Right atrium auricular region (tissue), 2 donors: ENCODE results near the gene LAMB1. TPM values are rescaled to one million over a fixed set of nuclear protein-coding genes. Genes with fewer than 3 reads are reported as not detected.
"Not testable (repeated sequence)": the region's sequence is repeated elsewhere in the genome, so short reads cannot be mapped to it uniquely, and the experiment has no call there.

Experiments
- DNase-seq: peaks from one replicate; pipeline ENCODE4 v3.0.0-alpha.2; 2019; ENCODE audit warnings: low spot score
- H3K27ac ChIP-seq, 2 donors: fragments of 200-600 bp; sonication (generic); 1 replicate in 1 of 2; 2 replicates in 1 of 2; pipeline ENCODE4 v1.5.1; 2016 to 2019
- H3K27me3 ChIP-seq, 2 donors: fragments of 200-600 bp; sonication (generic); one replicate each; pipeline versions ENCODE4 v1.5.1 to v1.6.0; 2017 to 2019
- H3K36me3 ChIP-seq: fragments of 200-600 bp; sonication (generic); one replicate; pipeline ENCODE4 v1.5.1; 2016
- H3K4me1 ChIP-seq, 2 donors: fragments of 200-600 bp; sonication (generic); one replicate each; pipeline versions ENCODE4 v1.5.1 to v1.6.0; 2017 to 2019
- H3K4me3 ChIP-seq, 2 donors: fragments of 200-600 bp; sonication (generic); 1 replicate in 1 of 2; 2 replicates in 1 of 2; pipeline ENCODE4 v1.5.1; 2017 to 2019; ENCODE audit warnings: mild to moderate bottlenecking in 1 of 2, moderate library complexity in 1 of 2
- H3K9me3 ChIP-seq, 2 donors: fragments of 200-600 bp; sonication (generic); one replicate each; pipeline ENCODE4 v1.5.1; 2019
- total RNA-seq, 2 donors: library from RNA; depleted of rRNA; stranded (reverse); fragments of >200 nt; gene quantifications; one replicate each; pipeline ENCODE4 v1.1.0, GENCODE V29; 2016
- TF ChIP-seq, protein P1 (sequence below), 2 donors: fragments of 200-600 bp; sonication (generic); IDR thresholded peaks; one replicate each; pipeline ENCODE4 v1.5.1; 2019; ENCODE audit warnings: antibody characterized with exemption in 2 of 2

The LAMB1 gene
- total RNA-seq, 2 donors from 2014 or later: 52.2 to 60.7 TPM

DNA sequence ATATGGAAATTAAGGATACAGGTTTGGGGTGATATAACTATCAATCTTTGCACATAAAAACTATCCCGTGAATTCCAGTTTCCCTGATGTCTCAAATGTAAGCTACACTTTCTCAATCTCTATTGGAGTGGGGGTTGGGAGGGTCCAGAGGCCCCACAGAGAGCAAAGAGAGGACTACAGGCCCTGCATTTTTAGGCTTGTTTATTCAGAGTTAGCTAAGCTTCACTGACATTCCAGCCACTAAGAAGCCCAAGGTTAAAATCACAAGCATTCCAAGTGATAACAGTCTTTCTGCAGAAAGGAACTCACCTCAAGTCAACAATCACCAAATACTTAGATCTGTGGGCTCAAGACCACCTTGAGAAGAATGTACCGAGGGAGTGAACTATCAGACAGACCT lies 31.6 kb upstream of the LAMB1 start:
- no peak for DNase-seq
- Histone ChIP-seq H3K27me3 (no peaks in the 10 kb centered on the region), H3K4me1 (no peaks in the 10 kb centered on the region), H3K9me3 (no peaks in the 10 kb centered on the region), H3K36me3 (no peaks in the 10 kb centered on the region), H3K27ac (no peak overlapping the region), H3K4me3 (no peak overlapping the region)
- TF ChIP-seq, protein P1, sequence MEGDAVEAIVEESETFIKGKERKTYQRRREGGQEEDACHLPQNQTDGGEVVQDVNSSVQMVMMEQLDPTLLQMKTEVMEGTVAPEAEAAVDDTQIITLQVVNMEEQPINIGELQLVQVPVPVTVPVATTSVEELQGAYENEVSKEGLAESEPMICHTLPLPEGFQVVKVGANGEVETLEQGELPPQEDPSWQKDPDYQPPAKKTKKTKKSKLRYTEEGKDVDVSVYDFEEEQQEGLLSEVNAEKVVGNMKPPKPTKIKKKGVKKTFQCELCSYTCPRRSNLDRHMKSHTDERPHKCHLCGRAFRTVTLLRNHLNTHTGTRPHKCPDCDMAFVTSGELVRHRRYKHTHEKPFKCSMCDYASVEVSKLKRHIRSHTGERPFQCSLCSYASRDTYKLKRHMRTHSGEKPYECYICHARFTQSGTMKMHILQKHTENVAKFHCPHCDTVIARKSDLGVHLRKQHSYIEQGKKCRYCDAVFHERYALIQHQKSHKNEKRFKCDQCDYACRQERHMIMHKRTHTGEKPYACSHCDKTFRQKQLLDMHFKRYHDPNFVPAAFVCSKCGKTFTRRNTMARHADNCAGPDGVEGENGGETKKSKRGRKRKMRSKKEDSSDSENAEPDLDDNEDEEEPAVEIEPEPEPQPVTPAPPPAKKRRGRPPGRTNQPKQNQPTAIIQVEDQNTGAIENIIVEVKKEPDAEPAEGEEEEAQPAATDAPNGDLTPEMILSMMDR (IDR thresholded peaks at IDR 0.05): no peak

DNA sequence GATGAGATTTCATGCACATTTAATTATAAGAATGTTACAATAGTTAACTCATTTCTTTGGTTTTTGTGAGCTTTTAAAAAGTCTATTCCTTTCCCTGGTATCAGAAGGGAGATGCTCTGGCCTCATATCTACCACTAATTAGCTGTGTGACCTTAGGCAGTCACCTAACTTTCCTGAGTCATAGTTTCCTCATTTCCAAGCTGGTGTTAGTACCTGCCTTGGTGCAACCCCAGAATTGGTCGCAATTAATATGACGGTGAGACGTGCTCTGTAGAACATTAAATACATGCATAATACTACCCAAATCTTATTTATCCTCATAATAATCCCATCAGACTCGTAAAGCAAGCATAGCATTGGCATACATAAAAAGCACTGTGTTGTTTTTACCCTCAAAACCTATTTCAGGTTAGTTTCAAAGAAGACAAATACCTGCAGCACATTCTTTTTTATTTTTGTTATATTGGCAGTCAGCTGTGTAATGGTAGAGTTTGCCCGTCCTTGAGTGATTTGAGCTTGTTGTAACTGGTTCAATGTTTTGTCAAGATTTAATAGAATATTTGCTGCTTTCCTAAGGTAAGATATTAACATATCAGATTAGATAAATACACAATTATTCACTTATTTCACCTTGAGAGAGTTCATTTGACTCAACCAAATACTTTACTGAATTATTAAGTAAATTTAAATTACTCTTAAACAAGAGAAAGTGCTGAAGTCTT lies 31.0 kb upstream of the LAMB1 start:
- H3K4me3 ChIP-seq: no peak overlapping the region
- H3K4me1 ChIP-seq: no peaks in the 10 kb centered on the region
- TF ChIP-seq, protein P1 (IDR thresholded peaks at IDR 0.05): no peak
- no peaks in the 10 kb centered on the region for H3K36me3 ChIP-seq
- no peak overlapping the region for H3K27ac ChIP-seq
- DNase-seq: no peak
- no peaks in the 10 kb centered on the region for H3K9me3 ChIP-seq
- H3K27me3 ChIP-seq: no peaks in the 10 kb centered on the region

DNA sequence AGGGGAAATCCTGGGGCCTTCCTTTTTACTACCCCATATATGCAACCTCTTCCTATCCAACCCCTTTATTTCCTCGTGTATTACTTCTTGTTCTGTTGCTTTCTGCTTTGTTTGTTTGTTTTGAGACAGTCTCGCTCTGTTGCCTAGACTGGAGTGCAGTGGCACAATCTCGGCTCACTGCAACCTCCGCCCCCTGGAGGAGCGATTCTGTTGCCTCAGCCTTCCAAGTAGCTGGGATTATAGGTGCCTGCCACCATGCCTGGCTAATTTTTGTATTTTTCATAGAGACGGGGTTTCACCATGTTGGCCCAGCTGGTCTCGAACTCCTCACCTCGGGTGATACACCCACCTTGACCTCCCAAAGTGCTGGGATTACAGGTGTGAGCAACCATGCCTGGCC lies 30.3 kb upstream of the LAMB1 start:
- not testable (repeated sequence) for H3K4me1 ChIP-seq, H3K36me3 ChIP-seq, H3K27me3 ChIP-seq, H3K27ac ChIP-seq, H3K4me3 ChIP-seq, H3K9me3 ChIP-seq, DNase-seq

DNA sequence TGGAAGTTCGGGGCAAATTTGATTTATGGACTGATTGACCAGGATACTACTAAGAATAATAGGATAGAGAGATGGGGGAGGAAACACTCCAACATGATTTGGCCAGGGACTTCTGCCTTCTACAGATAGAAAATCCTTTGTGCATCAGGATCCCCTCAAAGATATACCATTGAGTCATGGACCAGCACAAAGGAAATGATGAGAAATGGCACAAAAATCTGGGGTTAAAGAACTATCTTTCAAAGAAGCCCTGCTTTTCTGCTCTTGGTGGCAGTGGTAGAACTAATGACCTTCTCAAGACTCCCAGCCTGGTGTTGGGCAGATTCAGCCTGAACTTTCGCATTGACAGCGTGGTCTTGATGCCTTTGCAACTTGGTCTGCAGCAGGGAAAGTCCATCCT lies 27.6 kb upstream of the LAMB1 start:
- H3K27ac ChIP-seq: no peak overlapping the region

DNA sequence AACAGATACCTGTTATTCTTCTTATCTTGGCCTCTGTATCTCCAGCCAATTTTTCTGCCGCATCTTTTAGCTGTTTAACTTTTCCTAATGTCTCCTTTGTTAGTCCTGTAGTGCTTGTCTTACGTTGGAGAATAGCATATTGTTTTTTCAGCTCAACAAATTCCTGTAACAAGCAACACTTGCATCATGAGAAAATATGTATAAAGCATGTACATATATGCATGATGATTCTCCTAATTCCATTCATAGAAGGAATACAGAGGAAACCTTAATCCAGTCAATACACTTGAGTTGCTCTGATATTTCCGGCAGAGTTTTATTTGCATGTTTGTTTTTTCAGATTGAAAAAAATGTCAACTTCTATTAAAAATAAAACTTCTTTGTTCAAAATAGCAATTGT lies 26.1 kb upstream of the LAMB1 start:
- H3K9me3 ChIP-seq: no peaks in the 10 kb centered on the region
- no peak for DNase-seq
- H3K27me3 ChIP-seq: no peaks in the 10 kb centered on the region
- H3K4me3 ChIP-seq: no peak overlapping the region
- H3K27ac ChIP-seq: no peak overlapping the region
- H3K4me1 ChIP-seq: no peaks in the 10 kb centered on the region
- TF ChIP-seq, protein P1 (IDR thresholded peaks at IDR 0.05): no peak
- no peaks in the 10 kb centered on the region for H3K36me3 ChIP-seq

More for the DNA sequence above, 27.6 kb upstream of the LAMB1 start:
- Histone ChIP-seq H3K36me3 (no peaks in the 10 kb centered on the region), H3K27me3 (no peaks in the 10 kb centered on the region), H3K4me3 (no peak overlapping the region), H3K4me1 (no peaks in the 10 kb centered on the region), H3K9me3 (no peaks in the 10 kb centered on the region)
- no peak for DNase-seq
- TF ChIP-seq, protein P1 (IDR thresholded peaks at IDR 0.05): no peak

DNA sequence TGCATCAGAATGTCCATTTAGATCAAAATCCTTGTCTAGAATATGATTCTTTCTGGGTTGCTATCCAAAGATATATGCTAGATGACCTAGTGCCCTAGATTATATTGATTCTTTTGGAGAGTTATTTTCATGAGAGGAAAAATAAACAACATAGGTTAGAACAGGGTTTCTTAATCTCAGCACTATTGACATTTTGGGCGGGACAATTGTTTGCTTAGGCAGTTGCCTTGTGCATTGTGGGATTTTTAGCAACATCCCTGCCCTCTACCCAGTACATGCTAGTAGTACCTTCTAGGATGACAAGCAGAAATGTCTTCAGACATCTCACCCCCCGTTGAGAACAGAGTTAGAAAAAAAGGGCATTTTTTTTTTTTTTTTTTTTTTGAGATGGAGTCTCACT lies 25.1 kb upstream of the LAMB1 start:
- no peaks in the 10 kb centered on the region for H3K36me3 ChIP-seq
- no peak overlapping the region for H3K4me3 ChIP-seq
- TF ChIP-seq, protein P1 (IDR thresholded peaks at IDR 0.05): no peak
- no peak for DNase-seq
- H3K4me1 ChIP-seq: no peaks in the 10 kb centered on the region
- no peaks in the 10 kb centered on the region for H3K9me3 ChIP-seq
- H3K27ac ChIP-seq: no peak overlapping the region
- no peaks in the 10 kb centered on the region for H3K27me3 ChIP-seq
